Measurements from ENCODE around the gene ADSL. TPM values are rescaled to one million over a fixed set of nuclear protein-coding genes. Genes with fewer than 3 reads are reported as not detected.

Gene ADSL
- total and polyA plus RNA-seq, 8 donors: 17.0 to 167 (median 36.6) TPM

DNA sequence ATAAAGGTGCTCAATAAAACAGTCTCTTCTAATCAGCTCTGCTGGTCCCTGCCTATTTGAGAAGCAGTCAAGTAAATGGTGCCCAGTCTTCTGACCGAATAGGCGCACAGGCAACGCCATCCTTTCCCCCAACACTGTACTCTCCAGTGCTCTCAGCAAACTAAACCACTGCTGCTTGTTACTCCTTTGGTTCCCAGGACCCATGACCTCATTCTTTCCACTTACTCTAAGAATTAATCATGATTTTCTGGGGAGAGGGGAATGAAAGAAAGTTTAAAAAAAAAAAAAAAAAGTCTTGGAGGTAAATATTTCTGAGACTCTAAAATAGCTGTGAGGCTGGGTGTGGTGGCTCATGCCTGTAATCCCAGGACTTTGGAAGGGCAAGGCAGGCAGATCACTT lies 87.8 kb downstream of the ADSL start:
- H3K9me3 ChIP-seq: no peaks in the 10 kb centered on the region
- DNase-seq: no peak
- H3K36me3 ChIP-seq: peaks cover 22 to 56% (median 37%) of the 10 kb centered on the region in 4 donors
- H3K4me1 ChIP-seq: peaks cover 14 to 66% (median 38%) of the 10 kb centered on the region in 4 donors
- H3K4me3 ChIP-seq: no peak overlapping the region
- H3K27ac ChIP-seq: peak overlapping the region in 1 of 5 donors; percentile 4
- no peak for TF ChIP-seq POLR2AphosphoS5 (IDR thresholded peaks at IDR 0.05)
- TF ChIP-seq POLR2A (IDR thresholded peaks at IDR 0.05): no peak
- TF ChIP-seq CTCF (IDR thresholded peaks at IDR 0.05): no peak
- no peak for TF ChIP-seq EP300 (IDR thresholded peaks at IDR 0.05)
- intact Hi-C loops (cut with DNase I; ENCODE audit: low total_unique reads): no loop called here
- H3K27me3 ChIP-seq: no peaks in the 10 kb centered on the region
- WGBS, 5 donors: 91 to 97% (median 96%) methylated on average over 3 of the region's 3 CpGs

GRCh38 chr22:40434745-40435144 lies 88.4 kb downstream of the ADSL start:
- Histone ChIP-seq H3K36me3 (peaks cover 16 to 50% (median 31%) of the 10 kb centered on the region in 4 donors), H3K4me3 (no peak overlapping the region), H3K27me3 (no peaks in the 10 kb centered on the region), H3K9me3 (no peaks in the 10 kb centered on the region), H3K27ac (peak overlapping the region in 2 of 5 donors; percentile 2 to 4), H3K4me1 (peaks cover 14 to 70% (median 38%) of the 10 kb centered on the region in 4 donors)
- no peak for DNase-seq
- no peak for TF ChIP-seq POLR2A (IDR thresholded peaks at IDR 0.05)
- no peak for TF ChIP-seq EP300 (IDR thresholded peaks at IDR 0.05)
- TF ChIP-seq CTCF (IDR thresholded peaks at IDR 0.05): no peak
- TF ChIP-seq POLR2AphosphoS5 (IDR thresholded peaks at IDR 0.05): no peak
- intact Hi-C loops (cut with DNase I; ENCODE audit: low total_unique reads): loop anchor here (5.0 kb wide), 1 partner anchor 213 kb away; no protein-coding TSS in a partner anchor
- WGBS, 5 donors: 88 to 94% (median 92%) methylated on average over 5 of the region's 5 CpGs

DNA sequence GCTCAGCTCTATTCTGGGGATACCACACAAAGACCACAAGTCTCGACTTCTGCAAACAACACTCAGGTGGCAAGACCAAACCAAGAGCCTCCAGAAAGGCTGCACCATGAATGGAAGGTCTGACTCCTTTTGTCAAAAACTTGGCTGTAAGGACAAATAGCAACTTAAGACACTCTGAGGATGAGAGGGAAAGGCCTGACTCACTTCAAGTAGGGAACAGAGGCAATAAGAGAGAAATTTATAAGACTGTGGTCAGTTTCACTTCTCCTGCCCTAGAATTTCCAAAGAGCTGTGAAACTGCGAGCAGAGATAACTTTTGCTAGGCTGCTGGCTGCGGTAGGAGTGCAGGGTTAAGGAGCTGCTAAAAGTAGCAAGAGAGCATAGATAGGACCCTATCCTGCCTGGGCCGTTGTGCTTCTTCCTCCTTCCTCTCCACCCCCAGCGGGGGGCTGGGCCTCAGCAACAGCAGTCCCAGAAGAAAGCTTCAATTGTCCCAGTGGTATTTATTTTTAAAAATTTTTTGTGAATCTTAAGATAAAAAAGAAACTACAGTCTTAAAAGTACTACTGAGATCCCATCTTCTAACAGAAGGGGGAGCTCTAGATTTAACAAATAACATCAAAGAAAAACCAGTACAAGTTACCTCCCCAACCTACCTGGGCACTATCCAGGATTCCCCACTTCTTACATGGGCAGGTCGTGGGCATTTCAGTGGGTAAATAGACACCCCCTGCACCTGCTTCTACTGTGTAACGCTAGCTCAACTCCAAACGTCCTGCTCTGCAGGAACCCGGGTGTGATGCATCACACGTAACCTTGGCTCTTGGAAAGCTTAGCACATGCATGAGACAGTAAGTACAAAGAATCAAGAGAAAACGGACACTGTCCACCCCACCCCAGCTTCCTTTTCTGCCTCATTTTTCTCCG lies 90.5 kb downstream of the ADSL start:
- Histone ChIP-seq H3K4me1 (peaks cover 19 to 86% (median 47%) of the 10 kb centered on the region in 4 donors), H3K36me3 (peaks cover 4 to 32% (median 12%) of the 10 kb centered on the region in 4 donors), H3K9me3 (no peaks in the 10 kb centered on the region), H3K4me3 (peak overlapping the region in 2 of 4 donors; percentile 13 to 24), H3K27ac (peak overlapping the region; percentile 6 to 74 (median 71)), H3K27me3 (no peaks in the 10 kb centered on the region)
- peak in 1 of 2 donors; percentile 83 for DNase-seq
- TF ChIP-seq EP300 (IDR thresholded peaks at IDR 0.05): no peak
- no peak for TF ChIP-seq POLR2AphosphoS5 (IDR thresholded peaks at IDR 0.05)
- no peak for TF ChIP-seq POLR2A (IDR thresholded peaks at IDR 0.05)
- TF ChIP-seq CTCF (IDR thresholded peaks at IDR 0.05): peak in 5 of 7 experiments; percentile 52 to 70 (median 65)
- intact Hi-C loops (cut with DNase I; ENCODE audit: low total_unique reads): loop anchor here (5.0 kb wide), 1 partner anchor 211 kb away; no protein-coding TSS in a partner anchor
- WGBS, 5 donors: 18 to 25% (median 21%) methylated on average over 12 of the region's 12 CpGs

Other genes starting within 250 kb of the ADSL start
- gene TNRC6B, start 168.6 kb upstream of the ADSL start, total RNA-seq: 100 to 1,000 TPM in 1 of 5 donors, 10 to 100 TPM in 4; 13.6 to 316 (median 47.9) TPM
- 1 to 10 TPM in 1 of 3 donors, under 1 TPM in 2; 0.88 to 5.8 (median 0.92) TPM for gene TNRC6B, start 168.6 kb upstream of the ADSL start, polyA plus RNA-seq
- gene SGSM3, start 24.1 kb downstream of the ADSL start, total RNA-seq: 100 to 1,000 TPM; 109 to 503 (median 285) TPM
- gene SGSM3, start 24.1 kb downstream of the ADSL start, polyA plus RNA-seq: 100 to 1,000 TPM; 142 to 187 (median 147) TPM

All from stomach (tissue), 9 donors.